Uterus (tissue), 4 donors: ENCODE data around the gene ZYG11A. TPM values are rescaled to one million over a fixed set of nuclear protein-coding genes. Genes with fewer than 3 reads are reported as not detected.

ENCODE experiments used
- DNase-seq, 2 donors: peaks; one replicate each; pipeline ENCODE4 v3.0.0-alpha.2; 2019 to 2020
- H3K27ac ChIP-seq, 2 donors: fragments of 200-600 bp; sonication (generic); 1 replicate in 1 of 2; 2 replicates in 1 of 2; pipeline ENCODE4 v1.5.1; 2016 to 2018
- H3K27me3 ChIP-seq, 2 donors: fragments of 200-600 bp; sonication (generic); one replicate each; pipeline ENCODE4 v1.5.1; 2018 to 2019; ENCODE audit warnings: control low read depth in 1 of 2
- H3K36me3 ChIP-seq, 2 donors: fragments of 200-600 bp; sonication (generic); one replicate each; pipeline ENCODE4 v1.5.1; 2019; ENCODE audit warnings: control low read depth in 1 of 2
- H3K4me1 ChIP-seq, 2 donors: fragments of 200-600 bp; sonication (generic); one replicate each; pipeline ENCODE4 v1.5.1; 2018 to 2019; ENCODE audit warnings: control low read depth in 1 of 2
- H3K4me3 ChIP-seq, 2 donors: fragments of 200-600 bp; sonication (generic); 1 replicate in 1 of 2; 2 replicates in 1 of 2; pipeline ENCODE4 v1.5.1; 2018 to 2019; ENCODE audit warnings: mild to moderate bottlenecking in 1 of 2
- H3K9me3 ChIP-seq, 2 donors: fragments of 200-600 bp; sonication (generic); one replicate each; pipeline ENCODE4 v1.5.1; 2019; ENCODE audit warnings: control low read depth in 1 of 2
- CTCF ChIP-seq, 4 experiments: fragments of 200-600 bp in 2 of 4; fragments of 450-650 bp in 2 of 4; sonication (generic) in 2 of 4; IDR thresholded peaks; one replicate each; pipeline ENCODE4 v1.5.1; 2016 to 2019; ENCODE audit warnings: antibody characterized with exemption in 4 of 4, mild to moderate bottlenecking in 2 of 4, moderate library complexity in 1 of 4
- POLR2A ChIP-seq, 2 donors: fragments of 450-650 bp; IDR thresholded peaks; one replicate each; pipeline ENCODE4 v1.6.1; 2016; ENCODE audit warnings: antibody characterized with exemption in 2 of 2, mild to moderate bottlenecking in 1 of 2, moderate library complexity in 1 of 2
- intact Hi-C: fragments of 100-400 bp; cut with DNase I; formaldehyde crosslinking; loops from one replicate; pipeline ENCODE4 v1.15.1; 2023; ENCODE audit warnings: low total_unique reads
- total RNA-seq, 4 donors: library from RNA; depleted of rRNA in 3 of 4; stranded (reverse); fragments of >200 nt in 3 of 4; gene quantifications; one replicate each; pipeline versions ENCODE4 v1.1.0 to v1.2.4, GENCODE V29; 2014 to 2023
- donor health status: DM: yes; HTN: yes; CAD: no.

The ZYG11A gene
- total RNA-seq, 4 donors from 2014 or later: 0.12 to 0.35 TPM; not detected in 2

GRCh38 chr1:52900402-52900801 is 57.8 kb downstream of the ZYG11A start:
- no peak for DNase-seq

GRCh38 chr1:52901384-52901783 is 58.8 kb downstream of the ZYG11A start:
- TF ChIP-seq CTCF (IDR thresholded peaks at IDR 0.05): peak in 1 of 4 experiments; percentile 19
- no peak for TF ChIP-seq POLR2A (IDR thresholded peaks at IDR 0.05)
- H3K4me3 ChIP-seq: no peak overlapping the region
- DNase-seq: no peak
- no peaks in the 10 kb centered on the region for H3K27me3 ChIP-seq
- H3K27ac ChIP-seq: no peak overlapping the region
- intact Hi-C loops: no loop called here
- H3K4me1 ChIP-seq: no peaks in the 10 kb centered on the region
- H3K9me3 ChIP-seq: no peaks in the 10 kb centered on the region
- no peaks in the 10 kb centered on the region for H3K36me3 ChIP-seq

More at GRCh38 chr1:52900402-52900801, 57.8 kb downstream of the ZYG11A start:
- intact Hi-C loops: no loop called here
- no peak for TF ChIP-seq POLR2A (IDR thresholded peaks at IDR 0.05)
- TF ChIP-seq CTCF (IDR thresholded peaks at IDR 0.05): no peak
- Histone ChIP-seq H3K27me3 (no peaks in the 10 kb centered on the region), H3K27ac (no peak overlapping the region), H3K4me3 (no peak overlapping the region), H3K36me3 (no peaks in the 10 kb centered on the region), H3K9me3 (no peaks in the 10 kb centered on the region), H3K4me1 (no peaks in the 10 kb centered on the region)

DNA sequence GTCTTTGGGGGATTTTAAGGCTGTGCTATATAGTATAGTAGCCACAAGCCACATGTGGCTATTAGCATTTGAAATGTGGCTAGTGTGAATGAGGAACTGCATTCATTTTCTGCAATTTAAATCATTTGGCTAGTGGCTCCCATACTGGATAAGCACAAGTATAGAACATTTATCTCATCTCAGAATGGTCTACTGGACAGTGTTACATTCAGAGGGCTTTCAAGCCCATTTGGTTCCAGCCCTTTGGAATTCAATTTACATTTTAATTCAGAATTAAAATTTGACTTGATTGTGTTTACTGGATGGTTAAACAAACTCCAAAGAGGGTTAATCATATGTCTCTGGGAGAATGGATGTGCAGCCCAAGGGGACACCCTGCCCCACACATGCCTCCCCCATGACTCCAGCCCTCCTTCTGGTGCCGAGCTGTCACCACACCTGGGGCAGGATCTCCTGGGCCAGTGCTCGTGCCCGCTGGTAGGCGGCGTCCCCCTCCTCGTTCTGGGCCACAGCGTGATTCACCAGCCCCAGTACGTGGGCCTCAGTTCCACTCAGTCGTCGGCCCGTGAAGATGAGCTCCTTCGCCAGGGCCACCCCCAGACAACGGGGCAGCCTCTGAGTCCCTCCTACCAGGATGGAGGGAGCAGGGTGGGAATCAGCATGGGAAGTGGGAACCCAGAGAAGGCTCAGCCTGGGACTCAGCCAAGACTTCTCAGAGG is 61.8 kb downstream of the ZYG11A start:
- Histone ChIP-seq H3K4me1 (no peaks in the 10 kb centered on the region), H3K27ac (no peak overlapping the region), H3K27me3 (no peaks in the 10 kb centered on the region), H3K9me3 (no peaks in the 10 kb centered on the region), H3K4me3 (no peak overlapping the region), H3K36me3 (no peaks in the 10 kb centered on the region)
- TF ChIP-seq CTCF (IDR thresholded peaks at IDR 0.05): no peak
- no peak for TF ChIP-seq POLR2A (IDR thresholded peaks at IDR 0.05)
- intact Hi-C loops: no loop called here
- no peak for DNase-seq

DNA sequence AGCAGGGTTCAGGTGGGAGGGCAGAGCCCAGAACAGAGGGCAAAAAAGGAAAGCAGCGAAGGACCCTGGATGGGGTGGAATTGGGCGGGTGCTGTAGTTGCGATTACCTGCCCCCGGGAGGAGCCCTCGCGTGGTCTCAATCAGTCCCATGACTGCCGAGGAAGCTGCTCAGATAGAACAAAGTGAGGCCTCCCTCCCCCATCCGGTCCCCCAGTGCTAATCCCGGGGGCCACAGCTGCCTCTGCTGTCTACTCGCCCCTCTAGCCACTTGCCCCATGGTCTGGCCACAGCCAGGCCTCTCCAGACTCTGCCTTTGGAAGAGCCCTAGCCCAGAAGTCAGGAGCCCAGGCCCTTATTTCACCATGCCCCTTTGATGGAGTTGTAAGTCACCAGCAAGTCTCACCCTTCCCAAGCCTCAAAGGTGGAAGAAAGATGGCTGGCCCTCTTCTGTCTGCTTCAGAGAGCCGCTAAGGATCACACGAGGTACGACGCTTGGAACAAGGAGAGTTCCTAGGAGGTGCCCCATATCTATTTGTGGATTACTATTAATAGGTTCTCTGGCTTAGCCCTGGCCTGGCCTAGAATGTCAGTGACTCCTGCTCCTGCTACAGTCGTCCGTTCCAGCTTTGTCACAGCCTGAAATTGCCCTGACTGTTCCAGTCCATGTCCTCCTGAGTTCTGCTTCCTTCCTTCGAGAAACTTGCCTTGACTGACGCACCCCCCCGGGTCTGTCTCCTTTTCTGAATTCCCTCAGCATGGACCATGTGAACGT is 62.6 kb downstream of the ZYG11A start:
- intact Hi-C loops: no loop called here

More for the DNA sequence above, 62.6 kb downstream of the ZYG11A start:
- DNase-seq: no peak
- no peak overlapping the region for H3K27ac ChIP-seq
- H3K4me1 ChIP-seq: no peaks in the 10 kb centered on the region
- H3K27me3 ChIP-seq: no peaks in the 10 kb centered on the region
- no peak overlapping the region for H3K4me3 ChIP-seq
- TF ChIP-seq POLR2A (IDR thresholded peaks at IDR 0.05): no peak
- peak in 2 of 4 experiments; percentile 23 to 26 for TF ChIP-seq CTCF (IDR thresholded peaks at IDR 0.05)
- H3K36me3 ChIP-seq: no peaks in the 10 kb centered on the region
- no peaks in the 10 kb centered on the region for H3K9me3 ChIP-seq
